Measurements from ENCODE around the gene SELENON.

DNA sequence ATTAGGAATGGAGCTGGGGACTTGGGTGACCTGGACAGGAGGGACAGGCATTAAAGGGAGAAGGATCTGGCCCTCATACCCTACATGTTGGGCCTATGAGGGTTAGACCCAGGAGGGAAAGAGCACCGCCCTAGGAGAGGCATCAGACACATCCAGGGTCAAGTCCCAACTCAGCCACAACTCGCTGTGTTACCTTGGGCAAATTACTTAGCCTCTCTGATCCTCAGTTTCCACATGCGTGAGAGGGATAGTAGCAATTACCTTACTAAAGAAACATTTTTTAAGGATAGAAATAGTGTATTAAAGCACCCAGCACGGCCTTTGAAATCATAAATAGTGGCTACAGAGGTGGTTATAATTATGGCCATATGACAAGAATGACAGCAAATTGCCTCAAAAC lies 20.1 kb upstream of the SELENON start:
- no peak for TF ChIP-seq CTCF (IDR thresholded peaks at IDR 0.05; ENCODE audit: insufficient read depth, low read depth, low read length)
- TF ChIP-seq EZH2 (IDR thresholded peaks at IDR 0.05; ENCODE audit: insufficient read depth, low read length) = no peak
